Measurements from ENCODE around the gene MYL12A. TPM values are rescaled to one million over a fixed set of nuclear protein-coding genes. Genes with fewer than 3 reads are reported as not detected.

MYL12A gene
- total RNA-seq, 1 donor from 2014 or later = 992 TPM

DNA sequence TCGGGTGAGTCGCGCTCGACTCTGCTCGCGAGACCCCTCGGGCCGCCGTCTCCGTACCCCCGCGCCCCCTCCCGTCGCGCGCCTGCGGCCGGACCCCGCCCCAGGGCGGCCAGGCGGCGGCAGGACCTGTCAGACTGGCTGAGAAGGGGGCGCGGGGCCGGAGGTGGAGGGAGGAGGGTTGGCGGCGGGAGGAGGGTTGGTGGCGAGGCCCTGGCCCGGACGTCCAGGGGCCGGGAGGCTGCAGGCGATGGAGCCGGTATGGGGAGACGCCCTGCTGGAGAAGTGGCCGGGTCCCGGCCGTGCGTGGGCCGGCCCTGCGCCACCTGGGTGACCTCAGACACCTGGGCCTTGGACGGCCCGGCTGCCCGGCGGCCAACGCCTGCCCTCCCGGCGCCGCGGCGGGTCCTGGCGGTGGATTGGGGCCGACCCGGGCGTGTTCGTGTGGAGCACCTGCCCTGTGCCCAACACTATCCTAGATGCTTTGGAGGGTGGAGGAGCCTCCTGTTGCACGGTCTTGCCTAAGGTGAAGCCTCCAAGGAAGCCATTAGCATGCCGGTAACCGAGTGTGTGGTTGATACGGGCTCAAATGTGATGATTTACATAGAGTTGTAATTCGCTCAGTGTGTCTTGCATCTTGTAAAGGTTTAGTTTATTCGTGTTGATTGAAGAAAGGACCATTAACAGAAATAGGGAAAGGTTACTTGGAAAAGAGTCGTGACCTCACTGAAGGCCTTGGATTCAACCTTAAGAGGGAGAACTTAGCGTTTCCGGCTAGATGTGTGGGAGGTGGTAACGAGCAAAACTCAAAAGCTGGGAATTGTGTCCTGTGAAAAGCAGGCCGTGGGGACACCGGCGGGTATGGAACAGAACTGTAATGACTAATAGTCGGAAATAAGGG, 14.9 kb downstream of the MYL12A start:
- TF ChIP-seq, protein P1, sequence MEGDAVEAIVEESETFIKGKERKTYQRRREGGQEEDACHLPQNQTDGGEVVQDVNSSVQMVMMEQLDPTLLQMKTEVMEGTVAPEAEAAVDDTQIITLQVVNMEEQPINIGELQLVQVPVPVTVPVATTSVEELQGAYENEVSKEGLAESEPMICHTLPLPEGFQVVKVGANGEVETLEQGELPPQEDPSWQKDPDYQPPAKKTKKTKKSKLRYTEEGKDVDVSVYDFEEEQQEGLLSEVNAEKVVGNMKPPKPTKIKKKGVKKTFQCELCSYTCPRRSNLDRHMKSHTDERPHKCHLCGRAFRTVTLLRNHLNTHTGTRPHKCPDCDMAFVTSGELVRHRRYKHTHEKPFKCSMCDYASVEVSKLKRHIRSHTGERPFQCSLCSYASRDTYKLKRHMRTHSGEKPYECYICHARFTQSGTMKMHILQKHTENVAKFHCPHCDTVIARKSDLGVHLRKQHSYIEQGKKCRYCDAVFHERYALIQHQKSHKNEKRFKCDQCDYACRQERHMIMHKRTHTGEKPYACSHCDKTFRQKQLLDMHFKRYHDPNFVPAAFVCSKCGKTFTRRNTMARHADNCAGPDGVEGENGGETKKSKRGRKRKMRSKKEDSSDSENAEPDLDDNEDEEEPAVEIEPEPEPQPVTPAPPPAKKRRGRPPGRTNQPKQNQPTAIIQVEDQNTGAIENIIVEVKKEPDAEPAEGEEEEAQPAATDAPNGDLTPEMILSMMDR (conservative IDR thresholded peaks at IDR 0.05; ENCODE audit: low read depth, low read length) = no peak
- peak overlapping the region; percentile 68 for H3K4me3 ChIP-seq (ENCODE audit: low read depth, low read length)
- DNase-seq (ENCODE audit: low read depth) = no peak

- TF ChIP-seq, protein P1 (conservative IDR thresholded peaks at IDR 0.05; ENCODE audit: low read depth, low read length) = no peak
- H3K4me3 ChIP-seq (ENCODE audit: low read depth, low read length) = peak overlapping the region; percentile 68
- no peak for DNase-seq (ENCODE audit: low read depth)
Measured at GRCh38 chr18:3263132-3263700, 15.6 kb downstream of the MYL12A start.

GRCh38 chr18:3264362-3264761, 16.8 kb downstream of the MYL12A start:
- no peak for DNase-seq (ENCODE audit: low read depth)
- peak overlapping the region; percentile 68 for H3K4me3 ChIP-seq (ENCODE audit: low read depth, low read length)
- TF ChIP-seq, protein P1 (conservative IDR thresholded peaks at IDR 0.05; ENCODE audit: low read depth, low read length) = no peak

GRCh38 chr18:3265564-3266033, 18.0 kb downstream of the MYL12A start:
- no peak for DNase-seq (ENCODE audit: low read depth)
- TF ChIP-seq, protein P1 (conservative IDR thresholded peaks at IDR 0.05; ENCODE audit: low read depth, low read length) = no peak
- no peak overlapping the region for H3K4me3 ChIP-seq (ENCODE audit: low read depth, low read length)

DNA sequence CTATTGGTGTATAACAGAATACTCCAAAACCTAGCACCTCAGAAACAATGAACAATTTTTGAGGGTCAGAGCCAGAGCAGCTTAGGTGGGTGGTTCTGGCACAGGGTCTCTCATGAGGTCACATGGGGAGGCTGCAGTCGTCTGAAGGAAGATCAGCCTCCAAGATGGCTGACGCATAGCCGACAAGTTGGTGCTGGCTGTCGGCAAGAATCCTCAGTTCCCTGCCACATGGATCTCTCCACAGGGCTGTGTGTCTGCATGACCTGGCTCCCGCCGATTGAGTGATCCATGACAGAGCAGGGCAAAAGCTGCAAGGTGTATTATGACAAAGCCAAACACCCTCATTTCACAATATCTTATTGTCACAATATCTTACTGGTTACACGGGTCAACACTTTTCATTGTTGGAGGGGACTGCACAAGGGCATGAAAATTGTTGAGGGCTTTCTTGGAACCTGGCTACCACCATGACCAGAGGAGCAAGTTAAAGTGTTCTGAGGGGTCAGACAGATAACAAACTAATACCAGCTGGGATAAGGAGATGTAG, 18.5 kb downstream of the MYL12A start:
- H3K4me3 ChIP-seq (ENCODE audit: low read depth, low read length) = no peak overlapping the region
- no peak for DNase-seq (ENCODE audit: low read depth)
- TF ChIP-seq, protein P1 (conservative IDR thresholded peaks at IDR 0.05; ENCODE audit: low read depth, low read length) = no peak

DNA sequence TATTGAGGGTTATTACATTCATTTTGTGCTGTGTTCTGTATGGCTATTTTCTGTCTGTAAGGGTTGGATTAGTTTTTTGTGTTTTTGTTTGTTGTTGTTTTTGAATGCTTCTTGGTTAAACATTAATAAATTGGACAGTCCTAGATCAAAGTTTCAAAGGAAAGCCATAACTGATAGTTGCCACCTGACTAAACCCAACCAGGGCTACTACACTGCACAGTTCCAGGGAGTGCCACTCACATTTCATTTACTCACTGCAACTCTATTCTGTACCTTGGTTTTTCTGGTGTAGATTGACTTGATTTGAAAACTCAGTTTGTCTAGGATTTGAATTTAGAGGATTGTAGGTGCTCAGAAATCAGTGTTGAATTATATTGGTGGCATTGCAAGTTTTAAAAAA, 20.7 kb downstream of the MYL12A start:
- no peak overlapping the region for H3K4me3 ChIP-seq (ENCODE audit: low read depth, low read length)
- no peak for DNase-seq (ENCODE audit: low read depth)
- TF ChIP-seq, protein P1 (conservative IDR thresholded peaks at IDR 0.05; ENCODE audit: low read depth, low read length) = no peak

Data from epithelial cell of proximal tubule (primary cell).